Body of pancreas (tissue), 4 donors: Measurements from ENCODE around the gene PIH1D1. TPM values are rescaled to one million over a fixed set of nuclear protein-coding genes. Genes with fewer than 3 reads are reported as not detected.

Source experiments
- ATAC-seq: fragments of 150-250 bp; one replicate; pipeline ENCODE4 v1.9.1; 2016
- DNase-seq, 4 donors: peaks; one replicate each; pipeline ENCODE4 v3.0.0-alpha.2; 2019
- H3K27ac ChIP-seq, 4 donors: fragments of 200-600 bp; sonication (generic); 1 replicate in 3 of 4; 2 replicates in 1 of 4; pipeline versions ENCODE4 v1.5.1 to v1.6.1; 2016 to 2019; ENCODE audit warnings: mild to moderate bottlenecking in 1 of 4, mixed read lengths in 1 of 4, moderate library complexity in 1 of 4
- H3K27me3 ChIP-seq, 2 donors: fragments of 200-600 bp; sonication (generic); one replicate each; pipeline ENCODE4 v1.6.0; 2016; ENCODE audit warnings: mild to moderate bottlenecking in 1 of 2
- H3K36me3 ChIP-seq, 2 donors: fragments of 200-600 bp; sonication (generic); replicated peaks in 1 of 2; 2 replicates each; pipeline ENCODE4 v1.5.1; 2016; ENCODE audit warnings: low read depth in 2 of 2; ENCODE audit not compliant: insufficient read depth in 1 of 2
- H3K4me1 ChIP-seq: fragments of 200-600 bp; sonication (generic); one replicate; pipeline ENCODE4 v1.6.0; 2016
- H3K4me3 ChIP-seq, 2 donors: fragments of 200-600 bp; sonication (generic); 1 replicate in 1 of 2; 2 replicates in 1 of 2; pipeline ENCODE4 v1.5.1; 2016 to 2019
- H3K9me3 ChIP-seq, 3 donors: fragments of 200-600 bp; sonication (generic); 1 replicate in 2 of 3; 2 replicates in 1 of 3; pipeline ENCODE4 v1.5.1; 2016
- CTCF ChIP-seq, 7 experiments: fragments of 450-650 bp in 4 of 7; fragments of 200-600 bp in 3 of 7; sonication (generic) in 3 of 7; IDR thresholded peaks; one replicate each; pipeline ENCODE4 v1.5.1; 2016 to 2019; ENCODE audit warnings: antibody characterized with exemption in 7 of 7
- POLR2A ChIP-seq, 3 donors: fragments of 450-650 bp; IDR thresholded peaks; one replicate each; pipeline ENCODE4 v1.6.1; 2016; ENCODE audit warnings: antibody characterized with exemption in 3 of 3, mild to moderate bottlenecking in 2 of 3
- WGBS, 2 donors: methylation state at CpG; one replicate each; pipeline ENCODE4 v1.1.5; 2017; 5-methylcytosine and 5-hydroxymethylcytosine counted together
- intact Hi-C: fragments of 100-400 bp; cut with DNase I; formaldehyde crosslinking; loops from one replicate; pipeline ENCODE4 v1.15.1; 2023
- microRNA counts, 2 donors: library from miRNA; unstranded; fragments of <30 nt; microRNA quantifications; one replicate each; lab custom pipeline; 2017
- microRNA-seq, 2 donors: library from miRNA; unstranded; fragments of <30 nt; microRNA quantifications; one replicate each; pipeline ENCODE4, GENCODE V29; 2016; ENCODE audit warnings: borderline number of aligned reads in 2 of 2, borderline replicate concordance in 2 of 2
- small RNA-seq: library from RNA; depleted of rRNA; stranded (forward); fragments of <200 nt; gene quantifications from one replicate; pipeline ENCODE3, GENCODE V24; 2016
- total RNA-seq, 2 donors: library from RNA; depleted of rRNA; stranded (reverse); fragments of >200 nt; gene quantifications; one replicate each; pipeline ENCODE4 v1.1.0, GENCODE V29; 2016

The PIH1D1 gene
- total RNA-seq, 2 donors from 2014 or later = 57.0 to 63.3 TPM

- no peaks in the 10 kb centered on the region for H3K27me3 ChIP-seq
- DNase-seq (no peak), ATAC-seq (no peak)
- no peak overlapping the region for H3K4me3 ChIP-seq
- TF ChIP-seq POLR2A (IDR thresholded peaks at IDR 0.05) (no peak), CTCF (IDR thresholded peaks at IDR 0.05) (no peak)
- H3K27ac ChIP-seq = no peak overlapping the region
- WGBS, 2 donors = 78 to 84% methylated on average over 11 of the region's 11 CpGs
- no peaks in the 10 kb centered on the region for H3K4me1 ChIP-seq
- no peaks in the 10 kb centered on the region for H3K36me3 ChIP-seq
- no peaks in the 10 kb centered on the region for H3K9me3 ChIP-seq
- intact Hi-C loops = no loop called here
These were observed 53.5 kb downstream of the PIH1D1 start for GRCh38 chr19:49398001-49398615.

- Histone ChIP-seq H3K27me3 (no peaks in the 10 kb centered on the region), H3K27ac (no peak overlapping the region), H3K4me3 (no peak overlapping the region), H3K36me3 (no peaks in the 10 kb centered on the region), H3K9me3 (no peaks in the 10 kb centered on the region), H3K4me1 (peaks cover 3% of the 10 kb centered on the region)
- ATAC-seq (no peak), DNase-seq (no peak)
- 74 to 80% methylated on average over 8 of the region's 8 CpGs for WGBS, 2 donors
- no peak for TF ChIP-seq CTCF (IDR thresholded peaks at IDR 0.05)
- TF ChIP-seq POLR2A (IDR thresholded peaks at IDR 0.05) = no peak
- intact Hi-C loops = no loop called here
These were observed 54.7 kb downstream of the PIH1D1 start for GRCh38 chr19:49396738-49397505.

MicroRNA genes within 50 kb of the gene (microRNA counts, 767-probe panel; counts per million panel counts)
- microRNA hsa-miR-150-5p (lab: Ali Mortazavi, UCI) = 7,304 to 9,905 counts per million in 2 donors

Small RNA genes lying within 50 kb of the gene (microRNA-seq; reads per million reads assigned to microRNA genes)
- 300 to 307 reads per million in 2 donors for gene MIR150

Small RNA genes lying within 50 kb of the gene (small RNA-seq; reads per million reads assigned to genes)
- gene MIR150 (12.6 reads per million, percentile 92 among the genes with 10 or more reads in this experiment), gene SNORD32A (not detected), gene SNORD33 (not detected), gene SNORD34 (not detected), gene SNORD35A (not detected), gene SNORD35B (not detected)

Other genes with a start within 250 kb of the PIH1D1 start
- 1 to 10 TPM in 1 of 2 donors, under 1 TPM in 1; 0.99 to 1.6 TPM for gene SLC6A16, start 126.6 kb downstream of the PIH1D1 start, total RNA-seq
- gene CD37, start 116.4 kb downstream of the PIH1D1 start, total RNA-seq = 1 to 10 TPM; 4.0 to 6.2 TPM
- 10 to 100 TPM; 12.2 to 15.2 TPM for gene TEAD2, start 89.4 kb downstream of the PIH1D1 start, total RNA-seq
- not detected for gene DKKL1, start 87.9 kb downstream of the PIH1D1 start, total RNA-seq
- 1 to 10 TPM in 1 of 2 donors, under 1 TPM in 1; 0.66 to 2.6 TPM for gene KASH5, start 63.6 kb downstream of the PIH1D1 start, total RNA-seq
- gene PTH2, start 28.4 kb downstream of the PIH1D1 start, total RNA-seq = not detected
- not detected for gene GFY, start 26.4 kb downstream of the PIH1D1 start, total RNA-seq
- under 1 TPM in 1 of 2 donors, not detected in 1; 0.26 TPM for gene SLC17A7, start 10.3 kb downstream of the PIH1D1 start, total RNA-seq
- 10 to 100 TPM; 25.9 to 38.9 TPM for gene ALDH16A1, start 1.4 kb upstream of the PIH1D1 start, total RNA-seq
- under 1 TPM; 0.52 to 0.66 TPM for gene FLT3LG, start 22.4 kb upstream of the PIH1D1 start, total RNA-seq
- 1,000 to 10,000 TPM; 1,758 to 2,456 TPM for gene RPL13A, start 35.8 kb upstream of the PIH1D1 start, total RNA-seq
- 1,000 to 10,000 TPM; 1,400 to 1,772 TPM for gene RPS11, start 44.6 kb upstream of the PIH1D1 start, total RNA-seq
- gene FCGRT, start 60.8 kb upstream of the PIH1D1 start, total RNA-seq = 100 to 1,000 TPM; 117 to 121 TPM
- gene RCN3, start 76.2 kb upstream of the PIH1D1 start, total RNA-seq = 10 to 100 TPM; 11.9 to 39.9 TPM
- gene NOSIP, start 128.7 kb upstream of the PIH1D1 start, total RNA-seq = 10 to 100 TPM; 50.6 to 73.2 TPM
- gene PRRG2, start 129.5 kb upstream of the PIH1D1 start, total RNA-seq = 1 to 10 TPM; 2.6 to 4.9 TPM
- gene PRR12, start 139.4 kb upstream of the PIH1D1 start, total RNA-seq = 10 to 100 TPM in 1 of 2 donors, 1 to 10 TPM in 1; 8.0 to 23.4 TPM
- 10 to 100 TPM; 10.9 to 17.9 TPM for gene RRAS, start 188.3 kb upstream of the PIH1D1 start, total RNA-seq
- gene SCAF1, start 190.4 kb upstream of the PIH1D1 start, total RNA-seq = 10 to 100 TPM; 16.1 to 36.6 TPM
- gene IRF3, start 214.0 kb upstream of the PIH1D1 start, total RNA-seq = 100 to 1,000 TPM in 1 of 2 donors, 10 to 100 TPM in 1; 46.7 to 134 TPM
- 1 to 10 TPM; 3.6 to 5.6 TPM for gene BCL2L12, start 214.1 kb upstream of the PIH1D1 start, total RNA-seq
- 10 to 100 TPM; 45.4 to 71.2 TPM for gene PRMT1, start 225.5 kb upstream of the PIH1D1 start, total RNA-seq
- 1 to 10 TPM in 1 of 2 donors, not detected in 1; 1.6 TPM for gene ADM5, start 237.8 kb upstream of the PIH1D1 start, total RNA-seq
- 1 to 10 TPM in 1 of 2 donors, under 1 TPM in 1; 0.66 to 3.4 TPM for gene CPT1C, start 239.3 kb upstream of the PIH1D1 start, total RNA-seq